ENCODE data around the gene SND1. TPM values are rescaled to one million over a fixed set of nuclear protein-coding genes. Genes with fewer than 3 reads are reported as not detected.

Gene SND1
- total RNA-seq, 1 experiment from 2014 or later, result 218 TPM

- Histone ChIP-seq H2AK5ac (ENCODE audit: insufficient read length, low read length) (no peak overlapping the region), H3K23ac (ENCODE audit: insufficient read length, low read depth, low read length) (no peak overlapping the region), H4K5ac (ENCODE audit: insufficient read length, low read depth, low read length) (no peak overlapping the region), H3K9ac (ENCODE audit: extremely low read depth, insufficient read length, low read length) (no peak overlapping the region), H3K27ac (ENCODE audit: insufficient read length, low read depth, low read length) (no peak overlapping the region), H3K56ac (ENCODE audit: insufficient read length, low read depth, low read length) (no peak overlapping the region), H3K4me2 (ENCODE audit: insufficient read depth, insufficient read length, low read length) (no peak overlapping the region), H4K8ac (replicated peaks; ENCODE audit: insufficient read length, low read depth, low read length) (no peak overlapping the region), H3T11ph (ENCODE audit: low read length) (no peak overlapping the region), H3K14ac (ENCODE audit: insufficient read depth, low read length) (no peak overlapping the region), H3K79me2 (ENCODE audit: insufficient read depth, low read length) (peaks cover 2% of the 10 kb centered on the region; the same call in 1 of the 2 replicates), H2AFZ (ENCODE audit: low read length) (no peak overlapping the region), H3K23me2 (ENCODE audit: insufficient read length, low read depth, low read length, poor library complexity, severe bottlenecking) (no peaks in the 10 kb centered on the region), H2BK15ac (ENCODE audit: low read depth, low read length) (no peak overlapping the region), H3K79me1 (ENCODE audit: insufficient read depth, low read depth, low read length, poor library complexity, severe bottlenecking) (peaks cover 4% of the 10 kb centered on the region), H2BK120ac (ENCODE audit: low read depth, low read length, poor library complexity, severe bottlenecking) (no peak overlapping the region), H2BK12ac (ENCODE audit: insufficient read length, low read depth, low read length) (no peak overlapping the region), H3K18ac (ENCODE audit: insufficient read length, low read depth, low read length) (no peak overlapping the region), H2BK5ac (ENCODE audit: insufficient read length, low read length) (no peak overlapping the region), H4K20me1 (ENCODE audit: control insufficient read depth, insufficient read depth, insufficient read length) (no peaks in the 10 kb centered on the region), H3K27me3 (ENCODE audit: insufficient read depth, low read length) (no peaks in the 10 kb centered on the region), H3K4ac (ENCODE audit: low read depth, low read length) (no peak overlapping the region), H3K4me1 (ENCODE audit: insufficient read depth, low read length) (no peaks in the 10 kb centered on the region), H4K91ac (ENCODE audit: insufficient read length, low read depth, low read length) (no peak overlapping the region), H2BK20ac (ENCODE audit: low read depth, low read length, poor library complexity, severe bottlenecking) (no peak overlapping the region), H3K9me3 (ENCODE audit: control insufficient read depth, low read depth, low read length) (no peaks in the 10 kb centered on the region)
- no CpG with 5 or more reads among the region's 1 CpG for WGBS (ENCODE audit: extremely low coverage, insufficient read length, low lambda C conversion rate)
- Mint-ChIP-seq H3K9me3 (peaks cover 2 to 3% of the 10 kb centered on the region in 2 experiments; a peak in 2 of 5 replicates), H3K4me1 (peaks cover 4 to 6% of the 10 kb centered on the region in 2 experiments; a peak in 2 of 4 replicates), H3K36me3 (ENCODE audit: insufficient read depth in 1 of 3, low read depth in 3 of 3) (peaks cover 18 to 58% (median 31%) of the 10 kb centered on the region in 3 experiments), H3K27me3 (ENCODE audit: low read depth) (no peaks in the 10 kb centered on the region), H3K4me3 (no peak overlapping the region), H3K27ac (no peak overlapping the region)
- no peak for DNase-seq
- no peak for TF ChIP-seq CTCF (conservative IDR thresholded peaks at IDR 0.05)
These were observed 63.9 kb downstream of the SND1 start for GRCh38 chr7:127715901-127716300.

Measured in H9 (cell line).